Stimulated activated CD4-positive, alpha-beta T cell treated with anti-CD3 and anti-CD28 coated beads, Interleukin-15, amount 100 ng/mL, for 48 hours (primary cell): ENCODE results near the gene GET3.

ENCODE experiments used
- DNase-seq, 2 donors: peaks; one replicate each; pipeline ENCODE4 v3.0.0-alpha.2; 2020; ENCODE audit warnings: low read depth in 2 of 2

The GET3 gene

DNA sequence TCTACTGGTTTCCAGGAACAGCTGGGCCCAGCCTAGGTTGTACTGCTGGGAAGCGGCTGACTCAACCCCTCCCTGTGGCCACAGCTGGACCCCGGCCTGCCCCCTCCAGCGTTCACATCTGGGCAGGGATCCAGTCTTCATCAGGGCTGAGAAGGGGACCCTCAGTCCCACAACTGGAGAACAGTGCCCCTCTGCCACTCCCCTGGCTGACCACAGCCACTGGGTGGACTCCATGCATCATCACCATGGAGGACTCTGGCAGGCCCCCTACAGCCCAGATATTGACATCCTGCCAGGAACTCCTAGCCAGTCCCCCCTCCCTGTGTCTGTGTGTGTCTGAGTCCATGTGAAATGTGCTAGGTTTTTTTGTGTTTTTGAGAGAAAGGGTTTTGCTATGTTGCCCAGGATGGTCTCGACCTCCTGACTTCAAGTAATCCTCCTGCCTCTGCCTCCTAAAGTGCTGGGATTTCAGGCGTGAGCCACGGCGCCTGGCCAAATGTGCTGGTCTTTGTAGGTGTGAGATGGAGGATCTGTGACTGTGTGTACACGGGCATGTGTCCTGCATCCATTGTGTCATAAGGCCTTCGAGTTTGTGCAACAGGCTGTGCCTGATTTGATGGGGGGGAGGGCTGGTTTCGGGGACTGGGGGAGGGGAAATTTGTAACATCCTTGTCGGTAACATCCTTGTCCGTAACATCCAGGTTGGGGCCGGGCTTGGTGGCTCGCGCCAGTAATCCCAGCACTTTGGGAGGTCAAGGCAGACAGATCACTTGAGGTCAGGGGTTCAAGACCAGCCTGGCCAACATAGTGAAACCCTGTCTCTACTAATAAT is 42.1 kb downstream of the GET3 start:
- no peak for DNase-seq

DNA sequence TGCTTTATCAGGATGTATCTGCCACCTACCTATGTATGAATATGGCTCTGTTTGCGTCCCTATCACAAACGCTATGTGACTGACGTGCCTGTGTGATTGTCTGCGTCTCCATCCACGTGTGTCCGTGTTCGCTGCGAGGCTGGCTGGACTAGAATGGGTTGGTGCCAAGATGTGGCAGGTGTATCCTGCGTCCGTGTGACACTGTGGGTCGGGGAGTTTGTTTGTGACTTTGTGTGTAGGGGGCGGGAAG is 44.8 kb downstream of the GET3 start:
- DNase-seq: no peak

DNA sequence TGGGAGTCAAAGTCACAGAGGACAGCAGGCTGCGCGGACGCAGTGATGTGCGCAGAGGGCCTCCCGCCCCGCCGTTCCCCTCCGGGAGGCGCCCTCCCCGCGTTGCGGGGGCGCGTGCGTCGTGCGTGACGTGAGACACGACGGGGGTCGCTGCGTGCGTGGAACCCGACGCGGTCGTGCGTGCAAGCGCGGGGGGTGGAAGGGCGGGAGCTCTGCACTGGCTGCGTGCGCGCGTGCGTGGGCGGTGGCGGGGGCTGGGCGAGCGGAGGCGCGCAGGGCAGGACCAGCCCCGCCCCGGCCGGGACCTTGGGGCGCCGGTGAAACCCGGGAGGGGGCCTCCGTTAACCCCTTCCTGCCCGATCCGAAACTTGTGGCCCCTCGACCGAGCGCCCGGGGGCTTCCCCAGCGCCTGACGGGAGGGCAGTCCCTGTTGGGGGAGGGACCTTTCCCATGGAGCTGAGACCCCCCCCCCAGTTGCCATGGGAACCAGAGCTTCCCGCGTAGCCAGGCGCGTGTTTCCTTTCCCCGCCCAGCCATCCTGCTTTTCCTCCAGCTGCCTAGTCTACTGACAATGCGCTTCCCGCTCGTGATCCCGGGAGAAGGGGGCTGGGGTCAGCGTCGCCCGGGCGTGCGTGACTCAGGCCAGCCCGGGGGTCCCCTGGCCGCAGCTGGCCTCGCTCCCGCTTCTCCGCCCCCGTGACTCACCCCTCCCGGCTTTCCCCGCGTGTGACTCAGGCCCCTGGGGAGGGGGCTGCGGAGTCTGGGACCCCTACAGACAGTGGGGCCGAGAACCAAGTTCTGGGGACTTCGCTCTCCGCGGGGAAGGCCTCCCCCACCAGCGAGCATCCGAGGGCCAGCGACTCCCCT is 45.4 kb downstream of the GET3 start:
- DNase-seq: peak; percentile 80 to 86

DNA sequence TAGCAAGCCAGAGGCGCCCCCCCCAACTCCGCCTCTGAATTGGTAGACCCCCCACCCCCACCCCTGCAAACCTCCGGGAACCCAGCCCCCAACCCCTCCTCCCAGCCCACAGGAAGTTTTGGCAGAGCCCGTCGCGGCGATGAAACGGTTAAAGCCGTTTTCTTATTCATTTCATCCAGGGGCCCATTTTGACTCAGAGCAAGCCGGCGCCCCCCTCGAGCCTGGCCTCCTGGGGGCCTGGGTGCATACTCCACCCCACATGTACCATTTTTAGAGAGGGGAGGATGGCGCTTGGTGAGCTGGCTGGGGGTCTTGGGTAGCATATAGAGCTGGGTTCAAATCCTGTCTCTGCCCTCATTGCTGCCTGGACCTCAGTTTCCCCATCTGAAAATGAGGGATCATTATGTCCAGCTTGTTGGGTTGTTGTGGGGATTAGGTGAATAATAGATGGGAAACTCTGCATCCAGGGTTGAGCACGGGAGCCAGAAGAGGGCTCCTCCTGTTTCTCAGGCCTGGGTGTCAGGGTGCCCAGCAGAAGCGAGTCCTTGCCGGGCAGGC is 46.1 kb downstream of the GET3 start:
- DNase-seq: peak; percentile 67 to 78

DNA sequence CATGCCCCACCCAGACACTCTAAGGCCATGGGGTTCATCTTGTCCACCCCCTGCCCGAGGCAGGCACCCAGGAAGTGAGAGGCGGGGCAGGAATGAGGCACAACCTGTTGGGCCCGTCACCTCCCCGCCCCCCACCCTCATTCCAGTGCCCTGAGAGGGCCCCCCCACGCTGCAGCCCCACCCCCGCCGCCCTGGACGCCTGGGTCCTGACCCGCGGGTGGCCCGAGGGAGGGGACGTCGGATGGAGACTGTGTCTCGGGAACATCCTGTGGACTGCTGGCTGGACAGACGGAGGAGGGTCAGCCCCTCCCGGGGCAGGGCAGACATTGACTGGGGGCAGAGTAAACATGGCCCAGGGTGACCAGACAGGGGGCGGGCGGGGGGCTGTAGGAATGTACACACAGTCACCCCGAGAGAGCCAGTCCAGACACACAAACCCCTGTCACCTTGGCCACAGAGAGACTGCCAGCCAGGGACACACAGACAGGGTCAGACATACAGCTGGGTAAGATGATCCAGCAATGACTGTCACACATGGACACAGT is 46.6 kb downstream of the GET3 start:
- no peak for DNase-seq

DNA sequence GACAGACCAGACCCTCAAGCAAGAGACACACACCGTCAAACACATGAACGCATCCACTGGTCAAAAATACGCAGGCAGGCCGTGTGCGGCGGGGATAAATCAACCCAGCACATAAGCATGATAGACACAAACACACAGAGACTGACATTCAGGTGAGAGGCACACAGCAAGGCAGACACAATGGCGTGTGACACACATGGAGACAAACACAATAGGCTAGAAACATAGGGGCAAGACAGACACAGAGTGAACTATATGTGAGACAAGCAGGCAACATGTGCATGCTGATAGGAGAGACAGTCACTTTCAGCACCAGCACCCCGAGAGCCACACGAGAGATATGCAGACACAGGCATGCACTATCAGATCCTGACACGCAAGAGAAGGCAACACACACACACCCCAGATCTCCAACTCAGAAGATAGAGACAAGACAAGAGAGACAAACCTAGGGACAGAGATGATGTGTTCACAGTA is 47.1 kb downstream of the GET3 start:
- no peak for DNase-seq

DNA sequence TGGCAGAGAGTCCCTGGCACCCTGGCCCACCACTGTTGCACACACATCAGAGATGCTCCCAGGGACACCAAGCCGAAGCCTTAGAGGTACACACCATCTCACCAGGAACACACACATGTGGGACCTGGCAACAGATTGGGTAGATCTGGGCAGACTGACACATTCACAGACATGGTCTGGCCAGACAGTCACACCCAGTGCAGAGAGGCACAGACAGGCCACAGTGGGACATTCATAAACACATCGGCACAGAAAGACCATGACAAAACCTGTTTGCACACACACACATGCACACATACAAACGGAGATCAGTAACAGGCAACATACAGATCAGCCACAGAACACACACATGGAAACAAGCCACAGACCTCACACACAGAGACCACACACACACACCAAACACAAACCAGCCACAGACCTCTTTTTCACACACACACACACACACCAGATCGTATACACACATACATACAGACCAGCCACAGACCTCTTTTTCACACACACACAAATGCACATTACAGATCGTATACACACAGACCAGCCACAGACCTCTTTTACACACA is 47.7 kb downstream of the GET3 start:
- no peak for DNase-seq

DNA sequence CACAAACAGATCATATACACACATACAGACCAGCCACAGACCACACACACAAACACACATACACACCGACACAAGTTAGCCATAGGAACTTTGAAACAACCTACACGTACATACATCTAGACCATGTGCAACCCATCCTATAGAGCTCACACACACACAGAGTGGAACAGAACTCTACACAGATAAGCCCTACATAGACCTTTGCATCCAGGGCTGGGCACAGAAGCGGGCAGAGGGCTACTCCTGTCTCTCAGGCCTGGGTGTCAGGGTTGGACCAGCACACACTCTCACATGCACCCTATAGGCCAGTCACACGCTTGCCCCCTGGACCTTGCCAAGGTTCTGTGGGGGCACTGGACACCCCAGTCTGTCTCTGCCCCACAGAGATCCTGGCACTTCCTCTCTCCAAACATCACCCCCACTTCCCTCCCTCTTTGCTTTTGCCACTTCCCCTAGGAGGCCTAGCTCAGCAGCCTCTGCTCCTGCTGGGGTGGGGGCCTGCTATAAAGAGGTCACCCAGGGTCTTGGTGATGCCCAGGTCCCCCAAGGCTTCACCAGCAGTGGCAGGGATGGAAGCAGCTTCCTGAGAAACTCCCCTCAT is 48.2 kb downstream of the GET3 start:
- no peak for DNase-seq

DNA sequence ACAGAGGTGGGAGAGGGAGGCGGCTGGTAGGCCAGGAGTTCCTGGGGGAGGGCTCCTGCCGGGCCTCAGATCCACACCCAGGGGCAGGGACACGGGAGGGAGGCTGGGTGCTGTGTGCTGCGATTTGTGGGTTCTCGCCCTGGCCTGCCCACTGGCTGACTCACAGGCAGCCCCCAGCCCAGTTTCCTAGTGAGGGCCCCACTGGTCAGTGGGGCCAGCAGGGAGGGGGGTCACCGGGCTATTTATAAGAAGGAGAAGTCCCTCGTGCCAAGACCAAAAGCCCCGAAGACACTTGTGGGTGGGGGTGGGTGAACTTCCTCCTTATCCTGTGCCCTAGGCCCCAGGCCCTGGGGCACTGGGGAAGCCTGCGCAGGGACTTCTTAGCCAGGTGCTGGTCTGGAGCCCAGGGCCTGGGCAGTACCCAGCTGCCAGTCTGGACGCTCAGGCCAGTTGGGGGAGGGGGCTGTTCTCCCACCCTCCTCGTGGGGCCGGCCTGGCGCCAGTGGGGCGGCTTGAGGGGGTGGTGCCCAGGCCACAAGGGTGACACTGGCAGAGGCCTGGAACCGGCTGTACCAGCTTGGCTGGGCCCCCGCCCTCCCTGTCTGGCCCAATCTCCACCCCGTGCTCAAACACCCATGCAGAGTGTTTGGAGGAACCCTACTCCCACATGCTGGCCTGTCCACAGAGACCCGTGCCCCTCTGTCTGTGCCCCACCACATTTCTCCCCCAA is 49.0 kb downstream of the GET3 start:
- no peak for DNase-seq

DNA sequence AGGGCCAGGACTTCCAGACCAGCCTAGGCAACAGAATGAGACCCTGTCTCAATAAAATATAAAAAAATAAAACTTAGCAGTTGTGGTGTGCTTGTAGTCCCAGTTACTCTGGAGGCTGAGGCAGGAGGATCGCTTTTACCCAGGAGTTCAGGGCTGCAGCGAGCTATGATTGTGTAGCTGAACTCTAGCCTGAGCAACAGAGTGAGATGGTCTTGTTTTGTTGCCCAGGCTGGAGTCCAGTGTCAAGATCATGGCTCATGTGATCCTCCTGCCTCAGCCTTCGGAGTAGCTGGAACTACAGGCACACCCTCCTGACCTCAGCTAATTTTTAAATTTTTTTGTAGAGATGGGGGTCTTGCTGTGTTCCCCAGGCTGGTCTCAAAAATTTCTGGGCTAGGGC is 49.7 kb downstream of the GET3 start:
- DNase-seq: no peak

DNA sequence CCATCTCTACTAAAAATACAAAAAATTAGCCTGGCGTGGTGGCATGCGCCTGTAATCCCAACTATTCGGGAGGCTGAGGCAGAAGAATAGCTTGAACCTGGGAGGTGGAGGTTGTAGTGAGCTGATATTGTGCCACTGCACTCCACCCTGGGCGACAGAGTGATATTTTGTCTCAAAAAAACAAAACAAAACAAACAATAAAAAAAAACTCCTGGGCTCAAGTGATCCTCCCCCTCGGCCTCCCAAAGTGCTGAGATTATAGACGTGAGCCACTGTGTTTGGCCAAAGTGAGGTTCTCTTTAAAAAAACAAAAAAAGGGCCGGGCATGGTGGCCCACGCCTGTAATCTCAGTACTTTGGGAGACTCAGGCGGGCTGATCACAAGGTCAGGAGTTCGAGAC is 50.2 kb downstream of the GET3 start:
- DNase-seq: no peak

DNA sequence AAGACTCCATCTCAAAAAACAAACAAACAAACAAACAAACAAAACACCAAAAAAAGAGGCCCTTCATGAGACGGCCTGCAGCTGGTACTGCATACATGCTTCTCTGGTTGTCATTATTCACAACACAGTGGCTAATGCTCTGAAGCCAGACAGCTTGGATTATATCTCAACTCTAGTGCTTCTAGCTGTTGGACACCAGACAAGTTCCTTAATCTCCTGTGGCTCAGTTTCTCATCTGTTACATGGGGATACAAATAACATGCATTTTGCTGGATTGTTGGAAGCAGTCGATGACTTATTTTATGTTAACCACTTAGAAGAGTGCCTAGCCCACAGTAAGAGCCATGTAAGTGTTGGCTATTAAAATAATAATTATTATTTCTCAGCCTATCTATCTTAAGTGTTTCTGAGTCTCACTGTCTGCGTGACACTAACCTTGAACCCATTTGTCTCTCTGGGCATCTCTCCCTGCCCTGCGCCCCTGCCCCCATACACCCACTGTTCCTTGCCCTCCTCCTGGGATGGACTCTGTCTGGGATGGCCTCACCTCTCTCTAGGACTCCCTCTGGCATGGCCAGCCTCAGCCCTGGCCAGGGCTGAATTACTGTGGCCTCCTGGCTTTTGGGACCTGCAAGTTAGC is 50.9 kb downstream of the GET3 start:
- no peak for DNase-seq

DNA sequence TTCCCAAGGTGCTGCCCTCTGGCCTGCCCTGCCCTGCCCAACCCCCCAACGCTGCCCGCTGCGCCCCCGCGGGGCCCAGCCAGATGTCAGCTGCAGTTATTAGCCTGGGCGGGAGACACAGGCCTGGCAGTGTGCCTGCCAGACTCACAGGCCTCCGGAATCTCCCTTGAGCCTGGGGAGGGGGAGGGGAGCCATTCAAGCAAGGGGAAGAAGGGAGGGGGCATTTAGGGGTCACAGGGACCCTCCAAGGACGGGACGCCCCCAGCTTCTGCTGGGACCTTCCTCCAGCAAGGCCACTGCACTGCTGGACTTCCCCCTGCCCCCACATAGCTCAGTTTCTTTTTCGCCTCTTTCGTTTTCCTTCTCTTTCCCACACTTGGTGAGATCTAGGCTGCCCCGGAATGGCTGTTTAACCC is 51.4 kb downstream of the GET3 start:
- no peak for DNase-seq

DNA sequence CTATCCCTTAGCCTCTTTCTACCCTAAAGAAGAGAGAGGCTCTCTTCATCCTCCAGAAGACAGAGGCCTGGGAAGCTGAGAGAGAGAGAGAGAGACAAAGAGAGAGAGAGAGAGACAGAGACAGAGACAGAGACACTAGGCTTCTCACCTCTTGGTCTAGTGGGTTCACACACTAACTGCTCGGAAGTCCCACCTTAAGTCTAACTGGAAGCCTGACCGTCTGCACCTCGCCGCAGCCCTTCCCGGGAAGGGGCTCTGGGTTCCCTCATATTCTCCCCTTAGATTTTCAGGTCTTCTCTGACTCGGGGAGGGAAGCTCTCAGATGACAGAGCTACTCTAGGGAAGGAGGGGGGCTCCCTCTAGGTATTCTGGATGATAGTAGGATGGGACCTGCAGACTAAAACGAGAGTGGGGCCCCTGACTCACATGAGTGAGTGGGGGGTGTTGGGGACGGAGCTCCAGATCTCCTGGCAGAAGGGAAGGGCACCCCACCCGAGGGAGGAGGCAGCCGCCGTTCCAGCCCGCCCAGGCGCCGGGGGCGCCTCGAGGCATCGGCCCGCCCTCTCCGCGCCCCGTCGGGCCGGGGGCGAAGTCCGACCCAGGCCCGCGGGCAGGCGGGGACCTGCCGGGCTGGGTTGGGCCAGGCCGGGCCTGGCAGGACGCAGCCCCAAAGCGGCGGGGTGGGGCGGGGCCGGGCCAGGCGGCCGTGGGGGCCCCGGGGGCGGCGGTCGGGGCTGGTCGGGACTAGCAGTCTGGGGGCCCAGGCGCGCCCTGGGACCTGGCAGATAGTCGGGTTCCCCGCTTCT is 52.0 kb downstream of the GET3 start:
- no peak for DNase-seq

DNA sequence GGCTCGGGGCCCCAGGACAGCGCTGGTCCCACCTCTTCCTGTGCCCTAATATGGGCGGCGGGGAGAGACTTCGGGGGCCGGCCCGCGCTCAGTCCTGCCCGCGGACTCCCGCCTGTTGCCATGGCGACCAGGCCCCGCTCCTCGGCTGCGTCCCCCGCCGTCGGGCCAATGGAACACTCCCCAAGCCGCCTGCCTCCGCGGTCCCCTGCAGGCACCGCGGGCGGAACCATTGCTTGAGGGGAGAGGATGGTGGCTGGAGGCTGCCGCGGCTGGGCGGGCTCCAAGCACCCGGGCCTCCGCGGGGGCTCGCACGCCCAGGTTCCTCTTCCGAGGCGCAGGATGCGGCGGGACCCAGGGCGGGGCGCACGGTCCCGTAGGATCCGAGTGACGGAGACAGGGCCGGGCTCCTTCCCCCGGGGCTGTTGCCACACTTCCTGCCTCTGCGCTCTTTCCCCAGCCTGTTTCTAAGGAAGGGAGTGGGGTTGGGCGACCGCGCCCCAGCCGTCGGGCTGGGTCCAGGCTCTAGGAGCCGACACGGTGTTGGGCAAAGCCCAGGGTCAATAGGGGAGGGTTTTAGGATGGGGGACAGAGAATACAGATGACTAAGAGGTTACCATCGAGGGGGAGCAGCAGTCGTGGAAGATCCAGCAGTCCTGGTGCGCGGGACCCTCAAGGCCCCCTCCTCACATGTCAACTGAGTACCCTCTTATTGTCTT is 52.8 kb downstream of the GET3 start:
- DNase-seq: peak; percentile 95 to 97

DNA sequence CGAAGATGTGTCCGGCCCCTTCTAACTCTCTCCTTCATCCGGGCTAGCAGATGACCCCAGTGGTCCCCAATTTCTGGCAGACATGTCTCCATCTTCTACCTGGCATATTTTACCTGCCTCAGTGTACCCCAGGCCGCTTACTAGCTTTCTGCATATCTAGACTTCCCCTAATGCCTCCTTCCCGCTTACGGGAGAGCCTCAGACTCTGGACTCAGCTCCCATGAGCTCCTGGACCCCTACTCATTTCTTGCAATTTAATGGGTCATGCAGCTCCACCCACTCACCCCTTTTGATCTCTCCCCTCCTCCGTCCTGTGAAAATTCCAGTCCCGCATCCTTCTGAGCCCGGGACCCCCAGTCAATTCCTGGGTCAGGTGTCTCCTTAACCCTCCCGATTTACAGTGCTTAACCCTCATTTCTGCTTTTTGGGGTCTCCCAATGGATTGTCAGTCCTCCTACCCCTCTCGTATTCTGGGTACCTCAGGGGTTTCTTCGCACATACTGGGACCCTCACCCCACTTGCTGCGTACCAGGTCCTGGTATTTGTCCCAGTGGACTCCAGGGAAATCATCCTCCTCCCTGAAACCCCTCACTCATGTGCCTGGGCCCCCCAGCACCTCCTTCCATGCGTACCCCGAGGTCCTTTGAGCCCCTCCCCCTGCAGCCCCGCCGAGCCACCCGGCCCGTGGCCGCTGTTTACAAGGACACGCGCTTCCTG is 53.5 kb downstream of the GET3 start:
- no peak for DNase-seq

DNA sequence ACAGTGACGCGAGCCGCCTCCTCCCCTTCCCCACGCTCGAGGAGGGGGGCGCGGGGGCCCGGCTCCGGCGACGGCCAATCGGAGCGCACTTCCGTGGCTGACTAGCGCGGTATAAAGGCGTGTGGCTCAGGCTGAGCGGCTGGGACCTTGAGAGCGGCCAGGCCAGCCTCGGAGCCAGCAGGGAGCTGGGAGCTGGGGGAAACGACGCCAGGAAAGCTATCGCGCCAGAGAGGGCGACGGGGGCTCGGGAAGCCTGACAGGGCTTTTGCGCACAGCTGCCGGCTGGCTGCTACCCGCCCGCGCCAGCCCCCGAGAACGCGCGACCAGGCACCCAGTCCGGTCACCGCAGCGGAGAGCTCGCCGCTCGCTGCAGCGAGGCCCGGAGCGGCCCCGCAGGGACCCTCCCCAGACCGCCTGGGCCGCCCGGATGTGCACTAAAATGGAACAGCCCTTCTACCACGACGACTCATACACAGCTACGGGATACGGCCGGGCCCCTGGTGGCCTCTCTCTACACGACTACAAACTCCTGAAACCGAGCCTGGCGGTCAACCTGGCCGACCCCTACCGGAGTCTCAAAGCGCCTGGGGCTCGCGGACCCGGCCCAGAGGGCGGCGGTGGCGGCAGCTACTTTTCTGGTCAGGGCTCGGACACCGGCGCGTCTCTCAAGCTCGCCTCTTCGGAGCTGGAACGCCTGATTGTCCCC is 54.2 kb downstream of the GET3 start, which contains the start of gene JUNB:
JUNB (plus strand) TSS at position 142 of the 706 bp plus-strand sequence; CDS start at position 428, 286 bp downstream.
- DNase-seq: peak; percentile 96 to 97
